ENCODE measurements around the gene SEPTIN3. TPM values are rescaled to one million over a fixed set of nuclear protein-coding genes. Genes with fewer than 3 reads are reported as not detected.

The SEPTIN3 gene
- polyA plus RNA-seq, 1 of the 3 experiments (the other 2 are of a cell fraction) = 0.35 TPM

- Histone ChIP-seq H3K9me2 (no peaks in the 10 kb centered on the region), H3F3A (replicated peaks; ENCODE audit: insufficient read depth) (no peaks in the 10 kb centered on the region), H4K20me1 (ENCODE audit: insufficient read depth) (no peaks in the 10 kb centered on the region), H3K36me3 (replicated peaks in 1 of 2; ENCODE audit: control insufficient read depth in 1 of 2, insufficient read depth in 2 of 2, low read length in 1 of 2) (no peaks in the 10 kb centered on the region), H3K9me3 (no peaks in the 10 kb centered on the region), H3K9ac (no peak overlapping the region), H3K79me2 (ENCODE audit: insufficient read depth) (no peaks in the 10 kb centered on the region), H3K4me2 (no peak overlapping the region), H3K4me1 (ENCODE audit: control insufficient read depth in 1 of 2, insufficient read depth in 2 of 2, low read depth in 1 of 2, low read length in 1 of 2) (no peaks in the 10 kb centered on the region; a peak in 1 of 4 replicates), H3K27ac (ENCODE audit: low read depth in 2 of 2, low read length in 1 of 2) (no peak overlapping the region), H3K4me3 (ENCODE audit: low read depth in 2 of 2, low read length in 1 of 2) (no peak overlapping the region), H2AFZ (ENCODE audit: low read depth) (no peak overlapping the region), H3K27me3 (ENCODE audit: insufficient read depth) (no peaks in the 10 kb centered on the region)
- WGBS (ENCODE audit: low lambda C conversion rate) = no CpG with 5 or more reads among the region's 8 CpGs
- ChIA-PET CTCF (no interaction called here), POLR2A (no interaction called here)
- TF ChIP-seq GABPA (IDR thresholded peaks at IDR 0.05; ENCODE audit: low read depth) (no peak), RXRA (IDR thresholded peaks at IDR 0.05; ENCODE audit: borderline replicate concordance, low read depth) (no peak), MEF2A (IDR thresholded peaks at IDR 0.05; ENCODE audit: borderline replicate concordance, low read depth) (no peak), EZH2phosphoT487 (IDR thresholded peaks at IDR 0.05; ENCODE audit: borderline replicate concordance, low read depth) (no peak), RCOR1 (IDR thresholded peaks at IDR 0.05; ENCODE audit: low read length) (no peak), ELF1 (IDR thresholded peaks at IDR 0.05) (no peak), NFIC (IDR thresholded peaks at IDR 0.05; ENCODE audit: borderline replicate concordance) (no peak), POLR2AphosphoS5 (IDR thresholded peaks at IDR 0.05; ENCODE audit: low read depth, low read length) (no peak), FOSL2 (IDR thresholded peaks at IDR 0.05; ENCODE audit: borderline replicate concordance, low read depth) (no peak)
- TF ChIP-seq, protein P1, sequence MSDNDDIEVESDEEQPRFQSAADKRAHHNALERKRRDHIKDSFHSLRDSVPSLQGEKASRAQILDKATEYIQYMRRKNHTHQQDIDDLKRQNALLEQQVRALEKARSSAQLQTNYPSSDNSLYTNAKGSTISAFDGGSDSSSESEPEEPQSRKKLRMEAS (IDR thresholded peaks at IDR 0.05; ENCODE audit: low read depth) = no peak
- TF ChIP-seq, protein P2, sequence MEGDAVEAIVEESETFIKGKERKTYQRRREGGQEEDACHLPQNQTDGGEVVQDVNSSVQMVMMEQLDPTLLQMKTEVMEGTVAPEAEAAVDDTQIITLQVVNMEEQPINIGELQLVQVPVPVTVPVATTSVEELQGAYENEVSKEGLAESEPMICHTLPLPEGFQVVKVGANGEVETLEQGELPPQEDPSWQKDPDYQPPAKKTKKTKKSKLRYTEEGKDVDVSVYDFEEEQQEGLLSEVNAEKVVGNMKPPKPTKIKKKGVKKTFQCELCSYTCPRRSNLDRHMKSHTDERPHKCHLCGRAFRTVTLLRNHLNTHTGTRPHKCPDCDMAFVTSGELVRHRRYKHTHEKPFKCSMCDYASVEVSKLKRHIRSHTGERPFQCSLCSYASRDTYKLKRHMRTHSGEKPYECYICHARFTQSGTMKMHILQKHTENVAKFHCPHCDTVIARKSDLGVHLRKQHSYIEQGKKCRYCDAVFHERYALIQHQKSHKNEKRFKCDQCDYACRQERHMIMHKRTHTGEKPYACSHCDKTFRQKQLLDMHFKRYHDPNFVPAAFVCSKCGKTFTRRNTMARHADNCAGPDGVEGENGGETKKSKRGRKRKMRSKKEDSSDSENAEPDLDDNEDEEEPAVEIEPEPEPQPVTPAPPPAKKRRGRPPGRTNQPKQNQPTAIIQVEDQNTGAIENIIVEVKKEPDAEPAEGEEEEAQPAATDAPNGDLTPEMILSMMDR (IDR thresholded peaks at IDR 0.05) = no peak
- TF ChIP-seq, protein P3, sequence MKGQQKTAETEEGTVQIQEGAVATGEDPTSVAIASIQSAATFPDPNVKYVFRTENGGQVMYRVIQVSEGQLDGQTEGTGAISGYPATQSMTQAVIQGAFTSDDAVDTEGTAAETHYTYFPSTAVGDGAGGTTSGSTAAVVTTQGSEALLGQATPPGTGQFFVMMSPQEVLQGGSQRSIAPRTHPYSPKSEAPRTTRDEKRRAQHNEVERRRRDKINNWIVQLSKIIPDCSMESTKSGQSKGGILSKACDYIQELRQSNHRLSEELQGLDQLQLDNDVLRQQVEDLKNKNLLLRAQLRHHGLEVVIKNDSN (IDR thresholded peaks at IDR 0.05; ENCODE audit: borderline replicate concordance, low read depth) = no peak
- no peak for DNase-seq
Measured at GRCh38 chr22:41929418-41929810, 39.8 kb upstream of the SEPTIN3 start.

GRCh38 chr22:41931701-41932269, 37.5 kb upstream of the SEPTIN3 start:
- H4K20me1 ChIP-seq (ENCODE audit: insufficient read depth) = no peaks in the 10 kb centered on the region
- no peak for DNase-seq
- H3F3A ChIP-seq (replicated peaks; ENCODE audit: insufficient read depth) = no peaks in the 10 kb centered on the region
- no peaks in the 10 kb centered on the region for H3K9me3 ChIP-seq
- POLR2A ChIA-PET = interaction anchor here (0.6 kb wide), 1 partner anchor 54 kb away, joined by 3 read pairs; no protein-coding TSS in a partner anchor
- H3K4me3 ChIP-seq (ENCODE audit: low read depth in 2 of 2, low read length in 1 of 2) = no peak overlapping the region
- no peaks in the 10 kb centered on the region for H3K79me2 ChIP-seq (ENCODE audit: insufficient read depth)
- no peak for TF ChIP-seq USF2 (IDR thresholded peaks at IDR 0.05; ENCODE audit: borderline replicate concordance, low read depth, low read length)
- TF ChIP-seq, protein P1 (IDR thresholded peaks at IDR 0.05; ENCODE audit: low read depth) = no peak
- TF ChIP-seq NFIC (IDR thresholded peaks at IDR 0.05; ENCODE audit: borderline replicate concordance) = no peak
- TF ChIP-seq MXI1 (IDR thresholded peaks at IDR 0.05; ENCODE audit: low read depth, low read length) = no peak
- no peak for TF ChIP-seq TCF12 (IDR thresholded peaks at IDR 0.05)
- no peak for TF ChIP-seq MEF2A (IDR thresholded peaks at IDR 0.05; ENCODE audit: borderline replicate concordance, low read depth)
- TF ChIP-seq, protein P2 (IDR thresholded peaks at IDR 0.05) = no peak
- TF ChIP-seq FOSL2 (IDR thresholded peaks at IDR 0.05; ENCODE audit: borderline replicate concordance, low read depth) = no peak
- TF ChIP-seq EP300 (IDR thresholded peaks at IDR 0.05; ENCODE audit: borderline replicate concordance in 1 of 2, low read depth in 1 of 2, low read length in 1 of 2) = no peak
- TF ChIP-seq GATA2 (CRISPR knock-in tag; IDR thresholded peaks at IDR 0.05) = no peak
- no peak for TF ChIP-seq JUND (IDR thresholded peaks at IDR 0.05)
- no peak for TF ChIP-seq TAF1 (IDR thresholded peaks at IDR 0.05; ENCODE audit: borderline replicate concordance, low read depth, low read length)
- no peak for TF ChIP-seq SIN3A (IDR thresholded peaks at IDR 0.05; ENCODE audit: borderline replicate concordance, low read depth, low read length)
- no peak for TF ChIP-seq EZH2phosphoT487 (IDR thresholded peaks at IDR 0.05; ENCODE audit: borderline replicate concordance, low read depth)
- no peaks in the 10 kb centered on the region for H3K27me3 ChIP-seq (ENCODE audit: insufficient read depth)
- no peak overlapping the region for H2AFZ ChIP-seq (ENCODE audit: low read depth)
- H3K9ac ChIP-seq = no peak overlapping the region
- H3K4me2 ChIP-seq = no peak overlapping the region
- H3K27ac ChIP-seq (ENCODE audit: low read depth in 2 of 2, low read length in 1 of 2) = no peak overlapping the region
- H3K9me2 ChIP-seq = no peaks in the 10 kb centered on the region
- H3K36me3 ChIP-seq (replicated peaks in 1 of 2; ENCODE audit: control insufficient read depth in 1 of 2, insufficient read depth in 2 of 2, low read length in 1 of 2) = no peaks in the 10 kb centered on the region
- CTCF ChIA-PET = interaction anchor here (0.6 kb wide), 2 partner anchors 49 to 234 kb away, joined by 3 read pairs; no protein-coding TSS in a partner anchor
- 85% methylated on average over 4 of the region's 10 CpGs for WGBS (ENCODE audit: low lambda C conversion rate)
- no peaks in the 10 kb centered on the region; a peak in 1 of 4 replicates for H3K4me1 ChIP-seq (ENCODE audit: control insufficient read depth in 1 of 2, insufficient read depth in 2 of 2, low read depth in 1 of 2, low read length in 1 of 2)

Data from SK-N-SH (cell line).